Endodermal cell (in vitro differentiated cells): Measurements from ENCODE around the gene OR2D3. TPM values are rescaled to one million over a fixed set of nuclear protein-coding genes. Genes with fewer than 3 reads are reported as not detected.

Experiments used
- DNase-seq: peaks from one replicate; pipeline ENCODE4 v3.0.0-alpha.2; 2017
- H3K27ac ChIP-seq: 2 replicates; pipeline ENCODE4 v1.5.1; 2013; ENCODE audit warnings: mild to moderate bottlenecking, low read depth, low read length, moderate library complexity
- H3K27me3 ChIP-seq: 2 replicates; pipeline ENCODE4 v1.6.1; 2013; ENCODE audit warnings: mild to moderate bottlenecking, low read length, moderate library complexity; ENCODE audit not compliant: insufficient read depth, control insufficient read depth, poor library complexity, severe bottlenecking
- H3K36me3 ChIP-seq: 2 replicates; pipeline ENCODE4 v1.7.0; 2013; ENCODE audit warnings: mild to moderate bottlenecking, low read length, moderate library complexity; ENCODE audit not compliant: control insufficient read depth, insufficient read depth
- H3K4me1 ChIP-seq: one replicate; pipeline ENCODE4 v1.7.0; 2013; ENCODE audit warnings: low read length; ENCODE audit not compliant: control insufficient read depth, insufficient read depth
- H3K4me3 ChIP-seq: 2 replicates; pipeline ENCODE4 v1.5.1; 2013; ENCODE audit warnings: mild to moderate bottlenecking, low read length, moderate library complexity
- H3K9ac ChIP-seq: 2 replicates; pipeline ENCODE4 v1.6.1; 2013; ENCODE audit warnings: mild to moderate bottlenecking, low read length, moderate library complexity; ENCODE audit not compliant: poor library complexity, severe bottlenecking; ENCODE audit errors: extremely low read depth
- H3K9me3 ChIP-seq: 2 replicates; pipeline ENCODE4 v1.6.1; 2013; ENCODE audit warnings: mild to moderate bottlenecking, low read length, moderate library complexity; ENCODE audit not compliant: control insufficient read depth
- H3K27ac Mint-ChIP-seq: 2 replicates; pipeline ENCODE4 v1.8.0; 2020; ENCODE audit warnings: mixed read lengths
- H3K27me3 Mint-ChIP-seq: 2 replicates; pipeline ENCODE4 v1.8.0; 2021; ENCODE audit warnings: mild to moderate bottlenecking, mixed read lengths; ENCODE audit not compliant: insufficient read depth
- H3K36me3 Mint-ChIP-seq: 2 replicates; pipeline ENCODE4 v1.8.0; 2020; ENCODE audit warnings: low read depth, mixed read lengths
- H3K4me1 Mint-ChIP-seq: 2 replicates; pipeline ENCODE4 v1.8.0; 2020; ENCODE audit warnings: mixed read lengths
- H3K4me3 Mint-ChIP-seq: 2 replicates; pipeline ENCODE4 v1.8.0; 2020; ENCODE audit warnings: mild to moderate bottlenecking, moderate library complexity, mixed read lengths
- H3K9me3 Mint-ChIP-seq: 2 replicates; pipeline ENCODE4 v1.8.0; 2020; ENCODE audit warnings: mild to moderate bottlenecking, mixed read lengths
- WGBS, 2 experiments: methylation state at CpG; one replicate each; pipeline versions ENCODE4 v1.1.5 to v1.1.7; 2013; ENCODE audit warnings: missing lambda C conversion rate in 2 of 2, mixed read lengths in 1 of 2; ENCODE audit not compliant: insufficient coverage in 1 of 2, insufficient read length in 1 of 2; 5-methylcytosine and 5-hydroxymethylcytosine counted together
- total RNA-seq, 2 donors: library from RNA; stranded (reverse); fragmentation: NEBNext Ultra II Directional in 1 of 2; extraction: Animal tissue kit (Norgen Biotek cat#: 25700) in 1 of 2; gene quantifications; 2 replicates in 1 of 2; 3 replicates in 1 of 2; pipeline ENCODE4 v1.2.1, GENCODE V29; 2021
- TF ChIP-seq, protein P1 (sequence below): fragments of 200-600 bp; sonication (generic); conservative IDR thresholded peaks from 2 replicates; pipeline ENCODE4 v1.5.0; 2021; ENCODE audit warnings: antibody characterized with exemption, mild to moderate bottlenecking

Gene OR2D3
- total RNA-seq, 2 donors from 2014 or later: not detected

DNA sequence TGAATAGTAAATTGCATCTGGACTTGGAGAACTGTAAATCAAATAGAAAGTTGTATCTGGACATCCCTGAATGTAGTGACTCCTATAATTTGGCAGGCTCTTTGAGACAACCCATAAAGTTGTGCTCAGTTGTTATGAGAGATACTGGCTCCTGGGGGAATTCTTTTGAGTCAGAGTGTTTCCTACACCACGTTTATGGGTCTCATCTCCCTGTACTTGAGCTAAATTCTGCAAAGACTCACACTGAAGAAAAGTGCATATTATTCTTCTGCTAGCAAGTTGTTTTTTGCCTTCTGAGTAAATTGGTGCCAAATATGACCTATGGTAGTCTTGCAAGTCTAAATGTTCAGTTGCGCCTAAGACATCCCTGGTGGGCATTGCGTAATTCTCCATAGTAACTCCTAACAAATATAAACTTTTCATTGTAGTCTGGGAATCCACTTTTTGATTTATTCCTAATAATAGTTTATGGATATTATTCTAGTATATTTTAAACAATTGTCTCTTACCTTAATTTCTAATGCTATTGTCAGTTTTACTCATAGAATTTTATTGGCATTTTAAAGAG, 10.4 kb downstream of the OR2D3 start:
- H3K4me3 Mint-ChIP-seq: no peak overlapping the region
- DNase-seq: no peak
- Histone ChIP-seq H3K9me3 (no peaks in the 10 kb centered on the region), H3K4me1 (no peaks in the 10 kb centered on the region), H3K4me3 (no peak overlapping the region), H3K27ac (no peak overlapping the region), H3K36me3 (no peaks in the 10 kb centered on the region), H3K9ac (no peak overlapping the region), H3K27me3 (no peaks in the 10 kb centered on the region)
- TF ChIP-seq, protein P1, sequence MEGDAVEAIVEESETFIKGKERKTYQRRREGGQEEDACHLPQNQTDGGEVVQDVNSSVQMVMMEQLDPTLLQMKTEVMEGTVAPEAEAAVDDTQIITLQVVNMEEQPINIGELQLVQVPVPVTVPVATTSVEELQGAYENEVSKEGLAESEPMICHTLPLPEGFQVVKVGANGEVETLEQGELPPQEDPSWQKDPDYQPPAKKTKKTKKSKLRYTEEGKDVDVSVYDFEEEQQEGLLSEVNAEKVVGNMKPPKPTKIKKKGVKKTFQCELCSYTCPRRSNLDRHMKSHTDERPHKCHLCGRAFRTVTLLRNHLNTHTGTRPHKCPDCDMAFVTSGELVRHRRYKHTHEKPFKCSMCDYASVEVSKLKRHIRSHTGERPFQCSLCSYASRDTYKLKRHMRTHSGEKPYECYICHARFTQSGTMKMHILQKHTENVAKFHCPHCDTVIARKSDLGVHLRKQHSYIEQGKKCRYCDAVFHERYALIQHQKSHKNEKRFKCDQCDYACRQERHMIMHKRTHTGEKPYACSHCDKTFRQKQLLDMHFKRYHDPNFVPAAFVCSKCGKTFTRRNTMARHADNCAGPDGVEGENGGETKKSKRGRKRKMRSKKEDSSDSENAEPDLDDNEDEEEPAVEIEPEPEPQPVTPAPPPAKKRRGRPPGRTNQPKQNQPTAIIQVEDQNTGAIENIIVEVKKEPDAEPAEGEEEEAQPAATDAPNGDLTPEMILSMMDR: no peak
- no peaks in the 10 kb centered on the region for H3K9me3 Mint-ChIP-seq
- no peaks in the 10 kb centered on the region for H3K27me3 Mint-ChIP-seq
- peaks cover 7% of the 10 kb centered on the region for H3K4me1 Mint-ChIP-seq
- peaks cover 22% of the 10 kb centered on the region for H3K36me3 Mint-ChIP-seq
- no peak overlapping the region for H3K27ac Mint-ChIP-seq
- 97 to 100% methylated on average over 1 to 3 of the region's 3 CpGs for WGBS, 2 experiments

- Histone ChIP-seq H3K9ac (no peak overlapping the region), H3K9me3 (no peaks in the 10 kb centered on the region), H3K36me3 (no peaks in the 10 kb centered on the region), H3K27ac (no peak overlapping the region), H3K27me3 (no peaks in the 10 kb centered on the region), H3K4me3 (no peak overlapping the region), H3K4me1 (no peaks in the 10 kb centered on the region)
- Mint-ChIP-seq H3K4me3 (no peak overlapping the region), H3K27me3 (no peaks in the 10 kb centered on the region), H3K9me3 (no peaks in the 10 kb centered on the region), H3K27ac (no peak overlapping the region), H3K4me1 (peaks cover 6% of the 10 kb centered on the region), H3K36me3 (peaks cover 22% of the 10 kb centered on the region)
- no peak for DNase-seq
- TF ChIP-seq, protein P1: no peak
- 91 to 93% methylated on average over 5 to 7 of the region's 7 CpGs for WGBS, 2 experiments
Measured at GRCh38 chr11:6932145-6932544, 11.3 kb downstream of the OR2D3 start.

GRCh38 chr11:6941970-6942369, 21.2 kb downstream of the OR2D3 start:
- H3K4me1 Mint-ChIP-seq: no peaks in the 10 kb centered on the region
- no peaks in the 10 kb centered on the region for H3K27me3 Mint-ChIP-seq
- H3K36me3 ChIP-seq: no peaks in the 10 kb centered on the region

More at GRCh38 chr11:6941970-6942369, 21.2 kb downstream of the OR2D3 start:
- Histone ChIP-seq H3K27me3 (no peaks in the 10 kb centered on the region), H3K9me3 (no peaks in the 10 kb centered on the region), H3K4me3 (no peak overlapping the region), H3K9ac (no peak overlapping the region), H3K4me1 (no peaks in the 10 kb centered on the region), H3K27ac (no peak overlapping the region)
- Mint-ChIP-seq H3K9me3 (no peaks in the 10 kb centered on the region), H3K27ac (no peak overlapping the region), H3K4me3 (no peak overlapping the region), H3K36me3 (peaks cover 20% of the 10 kb centered on the region)
- no peak for DNase-seq
- TF ChIP-seq, protein P1: no peak
